IPS DF 6.9 (cell line): ENCODE data around the gene LITAF.

Experiments used
- DNase-seq: peaks from one replicate; pipeline ENCODE4 v3.0.0-alpha.2; 2013; ENCODE audit warnings: low read depth, low spot score
- H3K27ac ChIP-seq: one replicate; pipeline ENCODE4 v1.5.1; 2013; ENCODE audit warnings: low read length, control low read depth
- H3K27me3 ChIP-seq: 2 replicates; pipeline ENCODE4 v1.6.1; 2013; ENCODE audit warnings: mild to moderate bottlenecking, low read length; ENCODE audit not compliant: control insufficient read depth, insufficient read depth
- H3K36me3 ChIP-seq: 2 replicates; pipeline ENCODE4 v1.6.1; 2013; ENCODE audit warnings: low read length; ENCODE audit not compliant: control insufficient read depth, insufficient read depth
- H3K4me1 ChIP-seq: 2 replicates; pipeline ENCODE4 v1.6.1; 2013; ENCODE audit warnings: low read length; ENCODE audit not compliant: control insufficient read depth, insufficient read depth
- H3K4me3 ChIP-seq: 2 replicates; pipeline ENCODE4 v1.5.1; 2013; ENCODE audit warnings: mild to moderate bottlenecking, low read length
- H3K9me3 ChIP-seq: 2 replicates; pipeline ENCODE4 v1.6.1; 2013; ENCODE audit warnings: low read length, inconsistent platforms; ENCODE audit not compliant: control insufficient read depth, insufficient read depth
- WGBS: extraction: QIAGEN DNeasy Blood & Tissue Kit; methylation state at CpG from one replicate; pipeline ENCODE4 v1.1.7; 2013; ENCODE audit warnings: mixed read lengths, missing lambda C conversion rate; ENCODE audit not compliant: insufficient read length, insufficient coverage; 5-methylcytosine and 5-hydroxymethylcytosine counted together

The LITAF gene

GRCh38 chr16:11535494-11535893, 51.2 kb downstream of the LITAF start:
- Histone ChIP-seq H3K4me1 (no peaks in the 10 kb centered on the region), H3K27me3 (no peaks in the 10 kb centered on the region), H3K4me3 (no peak overlapping the region), H3K27ac (no peak overlapping the region), H3K36me3 (no peaks in the 10 kb centered on the region), H3K9me3 (no peaks in the 10 kb centered on the region)
- DNase-seq: no peak
- no CpG with 5 or more reads among the region's 11 CpGs for WGBS

GRCh38 chr16:11534262-11534661, 52.5 kb downstream of the LITAF start:
- Histone ChIP-seq H3K9me3 (no peaks in the 10 kb centered on the region), H3K36me3 (no peaks in the 10 kb centered on the region), H3K4me3 (no peak overlapping the region), H3K27me3 (no peaks in the 10 kb centered on the region), H3K27ac (no peak overlapping the region), H3K4me1 (no peaks in the 10 kb centered on the region)
- no CpG with 5 or more reads among the region's 2 CpGs for WGBS
- DNase-seq: no peak

- Histone ChIP-seq H3K27ac (no peak overlapping the region), H3K9me3 (no peaks in the 10 kb centered on the region), H3K4me1 (no peaks in the 10 kb centered on the region), H3K36me3 (no peaks in the 10 kb centered on the region), H3K4me3 (no peak overlapping the region), H3K27me3 (no peaks in the 10 kb centered on the region)
- WGBS: no CpG with 5 or more reads among the region's 5 CpGs
- DNase-seq: no peak
Measured at GRCh38 chr16:11533588-11533987, 53.1 kb downstream of the LITAF start.

GRCh38 chr16:11530171-11530940, 56.4 kb downstream of the LITAF start:
- no CpG with 5 or more reads among the region's 8 CpGs for WGBS
- no peaks in the 10 kb centered on the region for H3K4me1 ChIP-seq
- no peaks in the 10 kb centered on the region for H3K27me3 ChIP-seq
- H3K36me3 ChIP-seq: no peaks in the 10 kb centered on the region
- H3K4me3 ChIP-seq: no peak overlapping the region
- H3K9me3 ChIP-seq: no peaks in the 10 kb centered on the region
- no peak for DNase-seq
- H3K27ac ChIP-seq: no peak overlapping the region

GRCh38 chr16:11529285-11529684, 57.4 kb downstream of the LITAF start:
- H3K9me3 ChIP-seq: no peaks in the 10 kb centered on the region
- no peak for DNase-seq
- no CpG with 5 or more reads among the region's 4 CpGs for WGBS
- H3K4me3 ChIP-seq: no peak overlapping the region
- no peaks in the 10 kb centered on the region for H3K4me1 ChIP-seq
- H3K27ac ChIP-seq: no peak overlapping the region
- no peaks in the 10 kb centered on the region for H3K36me3 ChIP-seq
- no peaks in the 10 kb centered on the region for H3K27me3 ChIP-seq

- no peaks in the 10 kb centered on the region for H3K36me3 ChIP-seq
- no peak overlapping the region for H3K27ac ChIP-seq
- no CpG with 5 or more reads among the region's 11 CpGs for WGBS
- H3K4me3 ChIP-seq: no peak overlapping the region
- H3K9me3 ChIP-seq: no peaks in the 10 kb centered on the region
- no peaks in the 10 kb centered on the region for H3K27me3 ChIP-seq
- no peaks in the 10 kb centered on the region for H3K4me1 ChIP-seq
- DNase-seq: no peak
Measured at GRCh38 chr16:11528053-11528452, 58.7 kb downstream of the LITAF start.

GRCh38 chr16:11526655-11527350, 59.9 kb downstream of the LITAF start:
- no peaks in the 10 kb centered on the region for H3K27me3 ChIP-seq
- WGBS: no CpG with 5 or more reads among the region's 18 CpGs

GRCh38 chr16:11524098-11524760, 62.5 kb downstream of the LITAF start:
- 100% methylated on average over 1 of the region's 6 CpGs for WGBS

More at GRCh38 chr16:11526655-11527350, 59.9 kb downstream of the LITAF start:
- no peak for DNase-seq
- Histone ChIP-seq H3K27ac (no peak overlapping the region), H3K9me3 (no peaks in the 10 kb centered on the region), H3K4me1 (no peaks in the 10 kb centered on the region), H3K4me3 (no peak overlapping the region), H3K36me3 (no peaks in the 10 kb centered on the region)

GRCh38 chr16:11521055-11521454, 65.7 kb downstream of the LITAF start:
- whole genome bisulfite sequencing: no CpG with 5 or more reads among the region's 1 CpG
- Histone ChIP-seq H3K27me3 (no peaks in the 10 kb centered on the region), H3K9me3 (no peaks in the 10 kb centered on the region), H3K36me3 (no peaks in the 10 kb centered on the region), H3K27ac (no peak overlapping the region), H3K4me3 (no peak overlapping the region), H3K4me1 (0 out of 2 replicates have a peak, but pooled peaks cover 3% of the 10 kb centered on the region)
- DNase-seq: no peak

More at GRCh38 chr16:11524098-11524760, 62.5 kb downstream of the LITAF start:
- Histone ChIP-seq H3K9me3 (no peaks in the 10 kb centered on the region), H3K27me3 (no peaks in the 10 kb centered on the region), H3K4me3 (no peak overlapping the region), H3K27ac (no peak overlapping the region), H3K36me3 (no peaks in the 10 kb centered on the region), H3K4me1 (no peaks in the 10 kb centered on the region)
- no peak for DNase-seq

- no peaks in the 10 kb centered on the region for H3K36me3 ChIP-seq
- WGBS: no CpG with 5 or more reads among the region's 10 CpGs
- H3K4me1 ChIP-seq: 0 out of 2 replicates have a peak, but pooled peaks cover 3% of the 10 kb centered on the region
- no peak for DNase-seq
- no peaks in the 10 kb centered on the region for H3K27me3 ChIP-seq
- H3K9me3 ChIP-seq: no peaks in the 10 kb centered on the region
- H3K4me3 ChIP-seq: no peak overlapping the region
- H3K27ac ChIP-seq: no peak overlapping the region
Measured at GRCh38 chr16:11520442-11520841, 66.3 kb downstream of the LITAF start.
